ENCODE results near the gene PRDM16.

The PRDM16 gene

DNA sequence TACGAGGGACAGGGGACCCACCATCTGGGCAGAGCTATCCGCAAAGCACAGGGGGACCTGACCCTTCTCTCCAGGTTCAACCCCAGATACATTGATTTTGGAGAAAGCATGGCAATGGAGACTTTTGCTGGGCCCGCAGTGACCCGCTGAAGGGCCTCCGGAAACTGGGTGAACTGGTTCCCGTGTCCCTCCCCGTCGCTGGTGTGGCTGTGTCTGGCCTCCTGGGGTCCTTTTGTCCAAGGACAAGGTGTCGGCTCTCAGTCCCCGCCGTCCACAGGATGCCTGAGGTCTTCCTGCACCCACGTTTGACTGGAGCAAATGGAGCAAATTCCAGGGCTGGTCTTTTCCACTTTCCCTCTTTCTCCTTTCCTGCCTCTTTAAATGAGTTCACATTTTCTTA, 176.3 kb downstream of the PRDM16 start:
- TF ChIP-seq ZFX (IDR thresholded peaks at IDR 0.05): no peak
- TF ChIP-seq, protein P1, sequence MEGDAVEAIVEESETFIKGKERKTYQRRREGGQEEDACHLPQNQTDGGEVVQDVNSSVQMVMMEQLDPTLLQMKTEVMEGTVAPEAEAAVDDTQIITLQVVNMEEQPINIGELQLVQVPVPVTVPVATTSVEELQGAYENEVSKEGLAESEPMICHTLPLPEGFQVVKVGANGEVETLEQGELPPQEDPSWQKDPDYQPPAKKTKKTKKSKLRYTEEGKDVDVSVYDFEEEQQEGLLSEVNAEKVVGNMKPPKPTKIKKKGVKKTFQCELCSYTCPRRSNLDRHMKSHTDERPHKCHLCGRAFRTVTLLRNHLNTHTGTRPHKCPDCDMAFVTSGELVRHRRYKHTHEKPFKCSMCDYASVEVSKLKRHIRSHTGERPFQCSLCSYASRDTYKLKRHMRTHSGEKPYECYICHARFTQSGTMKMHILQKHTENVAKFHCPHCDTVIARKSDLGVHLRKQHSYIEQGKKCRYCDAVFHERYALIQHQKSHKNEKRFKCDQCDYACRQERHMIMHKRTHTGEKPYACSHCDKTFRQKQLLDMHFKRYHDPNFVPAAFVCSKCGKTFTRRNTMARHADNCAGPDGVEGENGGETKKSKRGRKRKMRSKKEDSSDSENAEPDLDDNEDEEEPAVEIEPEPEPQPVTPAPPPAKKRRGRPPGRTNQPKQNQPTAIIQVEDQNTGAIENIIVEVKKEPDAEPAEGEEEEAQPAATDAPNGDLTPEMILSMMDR (conservative IDR thresholded peaks at IDR 0.05): no peak
- H3K27ac ChIP-seq: no peak overlapping the region

DNA sequence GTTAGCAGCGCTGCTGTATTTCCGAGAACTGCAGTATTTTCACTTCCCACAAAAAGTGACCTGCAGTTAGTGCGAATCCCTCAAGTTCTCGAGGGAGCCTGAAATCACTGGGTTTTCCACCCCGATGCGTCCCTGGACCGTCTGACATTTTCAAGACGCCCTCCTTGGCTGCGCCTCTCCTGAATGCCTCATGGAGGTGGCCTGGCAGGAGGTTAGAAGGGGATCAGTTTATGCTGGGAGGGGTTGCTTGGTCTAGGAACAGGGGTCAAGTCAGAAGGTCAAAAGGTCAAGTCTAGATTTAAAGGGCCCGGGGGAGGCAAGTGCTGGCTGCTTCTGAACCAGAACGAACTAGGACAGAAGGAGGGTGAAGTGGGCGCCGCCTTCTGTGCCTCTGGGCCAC, 176.8 kb downstream of the PRDM16 start:
- no peak for TF ChIP-seq ZFX (IDR thresholded peaks at IDR 0.05)
- TF ChIP-seq, protein P1 (conservative IDR thresholded peaks at IDR 0.05): no peak
- H3K27ac ChIP-seq: no peak overlapping the region

DNA sequence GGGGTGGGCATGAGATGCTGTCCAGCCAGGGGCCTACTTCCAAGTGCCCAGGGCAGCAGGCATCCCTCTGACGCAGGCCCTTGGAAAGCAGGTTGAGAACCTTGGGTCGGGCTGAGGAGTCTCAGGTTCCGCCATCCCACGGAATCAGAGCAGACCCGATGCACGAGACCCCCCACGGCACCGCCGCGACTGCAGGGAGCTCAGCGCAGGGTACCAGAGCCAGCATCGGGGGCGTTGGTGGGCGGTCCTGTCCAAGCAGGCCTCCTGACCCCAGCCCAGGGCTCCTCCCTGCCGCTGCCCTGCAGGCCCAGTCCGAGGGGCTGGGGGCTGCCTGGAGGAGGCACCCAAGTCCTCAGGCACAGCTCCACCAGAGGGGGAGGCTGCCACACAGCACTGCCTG, 177.2 kb downstream of the PRDM16 start:
- no peak overlapping the region for H3K27ac ChIP-seq
- TF ChIP-seq, protein P1 (conservative IDR thresholded peaks at IDR 0.05): no peak
- no peak for TF ChIP-seq ZFX (IDR thresholded peaks at IDR 0.05)

DNA sequence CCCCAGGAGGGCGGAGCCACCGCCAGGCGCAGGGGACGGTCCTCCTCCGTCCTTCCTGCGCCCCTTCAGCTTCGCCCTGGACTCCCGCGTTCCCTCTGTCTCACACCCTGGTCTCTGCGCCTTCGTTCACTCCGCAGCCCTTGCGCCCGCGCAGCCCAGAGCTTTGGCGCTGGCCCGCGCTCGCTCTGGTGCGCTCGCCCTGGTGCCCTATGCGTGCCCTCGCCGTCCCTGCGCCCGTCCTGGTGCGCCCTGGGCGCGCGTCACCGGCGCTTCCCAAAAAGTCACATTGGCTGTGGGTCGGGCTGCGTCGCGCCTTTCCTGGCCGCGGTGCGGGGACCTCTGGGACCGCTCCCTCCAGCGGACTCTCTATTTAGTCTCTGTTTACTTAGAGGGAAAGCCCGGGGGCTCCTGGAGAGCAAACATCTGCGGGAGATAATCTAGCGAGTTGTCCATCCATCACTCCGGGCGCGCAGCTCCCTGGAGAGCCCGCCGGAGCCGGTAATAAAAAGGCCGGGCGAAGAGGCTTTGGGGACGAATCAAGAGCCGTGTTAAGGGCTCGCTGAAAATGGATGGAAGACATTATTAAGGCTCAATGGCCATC, 178.6 kb downstream of the PRDM16 start:
- TF ChIP-seq ZFX (IDR thresholded peaks at IDR 0.05): no peak
- TF ChIP-seq, protein P1 (conservative IDR thresholded peaks at IDR 0.05): no peak
- no peak overlapping the region for H3K27ac ChIP-seq

DNA sequence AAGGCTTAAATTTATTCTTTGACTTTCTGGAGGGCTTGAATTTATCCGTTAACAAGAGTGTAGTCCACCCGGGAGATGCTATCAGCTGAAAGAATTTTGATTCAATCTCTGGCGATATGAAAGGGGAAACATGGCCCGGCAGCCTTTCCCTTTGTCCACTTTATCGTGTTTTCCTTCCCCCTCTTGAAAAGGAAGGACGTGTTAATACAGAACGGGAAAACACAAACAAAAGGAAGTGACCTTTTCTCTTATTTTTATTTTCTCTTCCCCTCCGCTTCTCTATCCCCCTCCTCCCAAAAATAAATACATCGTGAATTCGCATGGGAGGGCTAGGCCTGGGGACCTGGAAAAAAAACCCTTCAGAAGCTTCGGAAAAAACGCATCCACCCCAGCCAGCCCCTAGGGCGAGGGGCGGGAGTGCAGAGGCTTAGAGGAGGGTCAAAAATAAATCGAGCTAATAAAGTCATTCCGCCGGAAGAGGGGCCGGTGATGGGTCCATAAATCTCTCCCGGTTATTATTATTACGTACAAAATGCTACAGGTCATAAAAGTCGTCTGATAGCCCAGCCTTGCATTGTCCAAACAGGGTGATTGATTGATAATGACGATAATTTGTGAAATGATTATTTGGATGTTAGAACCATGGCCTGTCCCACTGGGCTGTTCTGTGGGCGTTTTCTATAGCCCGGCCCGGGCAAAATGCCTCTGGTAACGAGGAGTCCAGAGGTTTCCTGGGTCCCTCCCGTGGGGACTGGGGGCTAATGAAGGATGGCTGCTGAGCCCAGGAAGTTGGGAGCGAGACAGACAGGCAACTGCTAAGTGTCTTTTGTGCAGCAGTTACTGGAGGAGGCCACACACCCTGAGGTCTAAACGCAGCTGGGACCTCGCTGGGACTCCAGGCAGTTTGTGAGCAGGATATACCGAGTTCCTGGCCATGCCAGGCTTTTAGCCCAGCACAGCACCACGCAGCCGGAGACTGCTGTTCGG, 179.4 kb downstream of the PRDM16 start:
- H3K27ac ChIP-seq: no peak overlapping the region
- TF ChIP-seq ZFX (IDR thresholded peaks at IDR 0.05): no peak
- TF ChIP-seq, protein P1 (conservative IDR thresholded peaks at IDR 0.05): no peak

DNA sequence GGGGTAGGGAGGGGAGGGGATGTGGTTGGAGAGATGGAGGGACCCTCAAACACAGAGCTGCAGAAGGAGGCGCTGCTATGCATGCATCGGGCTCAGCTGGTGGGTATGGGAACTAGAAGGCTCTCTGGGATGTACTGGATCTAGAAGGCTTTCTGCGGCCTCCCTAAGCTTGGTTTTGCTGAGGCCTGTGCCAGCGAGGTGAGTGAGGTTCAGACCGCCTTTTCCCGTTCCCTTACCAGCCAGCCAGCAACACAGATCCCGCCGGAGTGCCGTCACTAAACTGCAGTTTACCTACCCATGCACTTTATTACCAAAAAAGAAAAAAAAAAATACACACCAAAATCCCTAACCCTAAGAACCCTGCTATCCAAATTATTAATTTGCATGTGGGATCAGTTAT, 180.2 kb downstream of the PRDM16 start:
- no peak overlapping the region for H3K27ac ChIP-seq
- TF ChIP-seq, protein P1 (conservative IDR thresholded peaks at IDR 0.05): no peak
- TF ChIP-seq ZFX (IDR thresholded peaks at IDR 0.05): no peak

Data from C4-2B (cell line).